ENCODE measurements around the gene TRAF3IP3.
A peak's percentile ranks its signal among the peaks of the same experiment; 100 is the strongest.

TRAF3IP3 gene, protein sequence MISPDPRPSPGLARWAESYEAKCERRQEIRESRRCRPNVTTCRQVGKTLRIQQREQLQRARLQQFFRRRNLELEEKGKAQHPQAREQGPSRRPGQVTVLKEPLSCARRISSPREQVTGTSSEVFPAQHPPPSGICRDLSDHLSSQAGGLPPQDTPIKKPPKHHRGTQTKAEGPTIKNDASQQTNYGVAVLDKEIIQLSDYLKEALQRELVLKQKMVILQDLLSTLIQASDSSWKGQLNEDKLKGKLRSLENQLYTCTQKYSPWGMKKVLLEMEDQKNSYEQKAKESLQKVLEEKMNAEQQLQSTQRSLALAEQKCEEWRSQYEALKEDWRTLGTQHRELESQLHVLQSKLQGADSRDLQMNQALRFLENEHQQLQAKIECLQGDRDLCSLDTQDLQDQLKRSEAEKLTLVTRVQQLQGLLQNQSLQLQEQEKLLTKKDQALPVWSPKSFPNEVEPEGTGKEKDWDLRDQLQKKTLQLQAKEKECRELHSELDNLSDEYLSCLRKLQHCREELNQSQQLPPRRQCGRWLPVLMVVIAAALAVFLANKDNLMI

DNA sequence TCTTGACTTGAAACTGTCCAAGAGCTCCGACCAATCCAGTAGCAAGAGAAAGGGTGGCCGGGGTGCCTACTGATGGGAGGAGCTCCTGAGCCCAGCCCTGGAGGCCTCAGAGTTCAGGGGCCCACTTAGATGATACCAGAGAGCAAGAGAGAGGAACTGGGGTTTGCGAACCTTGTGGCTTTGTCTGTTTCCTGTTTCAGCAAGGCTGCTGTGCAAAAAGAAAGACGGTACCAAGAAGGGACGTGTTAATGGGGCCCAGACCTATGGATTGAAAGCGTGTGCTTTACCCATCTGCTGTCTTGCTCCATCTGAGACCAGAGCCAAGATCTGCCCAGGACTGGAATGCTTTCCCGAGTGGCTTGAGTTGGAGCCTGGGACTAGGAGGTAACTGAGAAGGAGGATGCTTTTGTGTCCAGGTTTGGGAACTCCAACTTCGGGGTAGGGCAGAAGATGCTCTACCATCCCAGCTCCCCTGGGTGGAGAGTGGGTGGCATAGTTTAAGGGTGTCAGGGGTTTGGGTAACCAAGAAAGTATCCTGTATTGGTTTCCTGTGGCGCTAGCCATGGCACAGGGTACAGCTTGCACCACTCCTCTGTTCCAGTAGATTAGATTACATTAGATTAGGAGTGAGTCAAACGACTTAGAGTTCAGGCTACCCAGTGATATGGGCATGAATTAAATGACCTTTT lies at the start of gene TRAF3IP3:
Gene TRAF3IP3, plus strand, starts transcription at position 128 of the 689 bp plus-strand sequence. CDS start 3,987 bp downstream, outside the sequence.
- no peak within 1 kb of the TSS for H3K27ac ChIP-seq
- DNase-seq (ENCODE audit: low read depth, low spot score) = no peak

DNA sequence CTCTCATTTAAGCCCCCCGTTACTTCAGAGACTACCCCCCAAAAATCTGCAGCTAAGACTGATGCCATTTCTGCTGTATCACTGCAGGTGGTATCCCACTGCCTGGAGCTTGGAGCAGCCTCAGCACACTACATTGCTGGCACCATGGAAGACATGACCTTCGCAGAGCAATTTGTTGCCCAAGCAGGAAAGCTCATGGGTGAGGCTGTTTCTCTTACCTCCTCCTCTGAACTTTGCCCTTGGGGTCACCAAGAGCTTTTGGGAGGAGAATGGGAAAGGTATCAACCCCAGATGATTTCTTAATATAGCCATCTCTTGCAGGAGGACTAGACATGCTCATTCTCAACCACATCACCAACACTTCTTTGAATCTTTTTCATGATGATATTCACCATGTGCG lies 49.2 kb upstream of the TRAF3IP3 start:
- DNase-seq (ENCODE audit: low read depth, low spot score) = no peak
- no peak overlapping the region for H3K27ac ChIP-seq

DNA sequence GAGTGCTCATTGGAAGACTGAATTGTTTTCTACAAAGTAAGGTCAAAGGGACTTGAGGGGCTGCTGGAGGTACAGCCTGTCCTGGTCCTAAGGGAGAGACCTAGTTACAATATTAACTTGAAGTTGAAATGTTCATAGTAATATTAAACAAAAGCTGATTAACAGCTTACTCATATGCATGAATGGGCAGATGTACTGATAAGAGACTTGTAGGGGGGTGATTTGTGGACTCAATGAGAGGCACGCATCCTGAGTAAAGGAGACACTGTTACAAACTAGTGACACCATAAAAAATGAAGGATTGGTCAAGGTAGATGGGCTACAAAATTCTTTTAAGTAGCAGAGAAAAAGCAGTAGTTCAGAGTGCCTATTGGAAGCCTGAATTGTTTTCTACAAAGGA lies 48.5 kb upstream of the TRAF3IP3 start:
- peak; percentile 12 for DNase-seq (ENCODE audit: low read depth, low spot score)

DNA sequence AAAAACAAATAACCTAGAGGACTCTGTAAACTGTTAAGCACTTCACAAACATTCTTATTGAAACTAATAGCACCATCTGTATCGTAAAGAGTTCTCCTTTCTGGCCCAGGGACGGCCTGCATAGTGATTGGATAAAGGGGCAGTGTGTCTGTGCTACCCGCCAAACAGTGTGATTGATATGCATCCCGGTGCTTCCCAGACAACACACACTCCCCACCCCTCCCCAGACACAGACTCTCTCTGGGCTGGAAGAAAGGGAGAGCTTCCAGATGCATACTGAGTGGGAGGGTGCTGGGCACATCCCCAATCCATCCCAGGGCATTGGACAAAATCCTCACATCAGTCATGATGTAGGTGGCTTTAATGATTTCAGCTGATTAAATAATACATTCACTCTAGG lies 47.6 kb upstream of the TRAF3IP3 start:
- no peak overlapping the region for H3K27ac ChIP-seq
- no peak for DNase-seq (ENCODE audit: low read depth, low spot score)

More for the DNA sequence above, 48.5 kb upstream of the TRAF3IP3 start:
- H3K27ac ChIP-seq = no peak overlapping the region

DNA sequence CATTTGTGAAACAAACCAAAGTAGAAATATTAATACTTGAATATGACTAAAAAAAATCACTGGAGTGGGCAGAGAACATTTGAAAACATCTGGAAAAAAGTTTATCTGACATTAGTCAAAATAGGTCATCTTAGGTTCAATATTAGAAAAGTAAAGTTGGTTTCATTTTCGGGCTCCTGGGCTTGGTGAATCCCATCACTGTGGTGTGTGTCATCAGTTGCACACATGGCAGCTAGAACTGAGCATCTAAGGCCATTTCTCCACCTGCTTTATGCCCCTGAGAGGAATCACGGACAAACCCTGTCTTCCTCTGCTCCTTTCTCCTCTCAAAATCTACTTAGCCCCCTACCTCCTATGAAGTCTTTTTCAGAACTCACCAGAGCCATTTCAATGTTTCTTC lies 45.8 kb upstream of the TRAF3IP3 start:
- DNase-seq (ENCODE audit: low read depth, low spot score) = no peak
- no peak overlapping the region for H3K27ac ChIP-seq

DNA sequence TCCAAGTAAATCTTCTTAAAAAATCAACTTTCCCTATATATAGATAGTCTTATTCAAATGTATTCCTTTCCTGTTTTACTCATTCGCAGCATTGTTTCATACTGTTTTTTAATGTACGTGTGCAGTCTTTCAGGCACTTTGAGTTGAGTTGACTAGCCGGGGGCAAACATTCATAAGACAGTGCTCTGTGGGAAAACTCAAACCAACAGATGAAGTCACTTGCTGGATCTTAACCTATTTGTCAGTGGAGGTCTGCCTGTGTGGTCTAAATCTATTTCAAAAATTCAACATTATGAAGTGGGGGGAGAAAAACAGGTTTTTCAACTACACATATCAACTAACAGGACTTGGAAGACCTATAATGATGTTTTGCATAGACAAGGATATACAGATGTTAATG lies 45.0 kb upstream of the TRAF3IP3 start:
- DNase-seq (ENCODE audit: low read depth, low spot score) = no peak
- no peak overlapping the region for H3K27ac ChIP-seq

DNA sequence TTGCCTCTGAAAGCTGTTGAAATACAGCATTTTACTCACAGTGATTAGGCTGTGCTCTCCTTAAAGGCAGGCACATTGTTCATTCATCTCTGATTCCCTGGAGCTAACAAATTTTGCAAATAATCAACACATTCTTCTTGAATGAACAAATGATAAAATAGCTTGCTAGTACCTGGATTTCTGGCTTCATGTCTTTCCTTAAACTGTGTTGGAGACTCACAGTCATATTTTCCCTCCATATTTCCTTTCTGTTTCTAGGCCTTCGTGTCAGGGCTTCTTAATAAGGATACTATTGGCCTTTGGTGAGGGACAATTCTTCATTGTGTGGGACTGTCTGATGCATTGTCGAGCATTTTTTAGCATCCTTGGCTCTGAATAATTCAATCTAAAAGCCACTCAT lies 41.5 kb upstream of the TRAF3IP3 start:
- H3K27ac ChIP-seq = no peak overlapping the region
- DNase-seq (ENCODE audit: low read depth, low spot score) = no peak

DNA sequence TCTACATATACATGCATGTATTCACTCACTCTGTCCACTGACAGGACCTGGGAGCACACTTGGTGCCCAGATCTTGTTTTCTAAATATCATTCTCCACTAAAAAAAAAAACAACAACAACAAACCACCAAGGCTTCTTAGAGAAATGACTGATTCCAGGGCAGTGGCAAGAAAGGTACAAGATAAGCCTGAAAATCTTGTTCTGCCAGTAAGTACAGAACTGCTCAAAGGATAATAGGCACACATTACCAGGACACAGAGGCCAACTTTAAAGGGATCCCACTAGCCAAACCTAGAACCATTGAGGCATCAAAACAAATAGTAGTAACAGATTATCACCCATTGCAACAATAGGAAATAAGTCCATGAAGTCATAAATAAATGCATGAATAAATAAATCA lies 40.5 kb upstream of the TRAF3IP3 start:
- H3K27ac ChIP-seq = no peak overlapping the region
- DNase-seq (ENCODE audit: low read depth, low spot score) = no peak

DNA sequence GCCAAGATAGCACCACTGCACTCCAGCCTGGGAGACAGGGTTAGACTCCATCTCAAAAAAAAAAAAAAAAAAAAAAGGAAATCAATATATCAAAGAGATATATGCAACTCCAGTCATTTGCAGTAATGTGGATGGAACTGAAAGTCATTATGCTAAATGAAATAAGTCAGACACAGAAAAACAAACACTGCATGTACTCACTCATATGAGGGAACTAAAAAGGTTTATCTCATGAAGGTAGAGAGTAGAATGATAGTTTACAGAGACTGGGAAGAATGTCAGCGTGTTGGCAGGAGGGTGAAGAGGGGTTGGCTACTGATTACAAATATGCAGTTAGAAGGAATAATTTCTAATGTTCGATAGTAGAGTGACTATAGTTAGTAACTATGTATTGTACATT lies 38.0 kb upstream of the TRAF3IP3 start:
- DNase-seq (ENCODE audit: low read depth, low spot score) = no peak
- H3K27ac ChIP-seq = no peak overlapping the region

DNA sequence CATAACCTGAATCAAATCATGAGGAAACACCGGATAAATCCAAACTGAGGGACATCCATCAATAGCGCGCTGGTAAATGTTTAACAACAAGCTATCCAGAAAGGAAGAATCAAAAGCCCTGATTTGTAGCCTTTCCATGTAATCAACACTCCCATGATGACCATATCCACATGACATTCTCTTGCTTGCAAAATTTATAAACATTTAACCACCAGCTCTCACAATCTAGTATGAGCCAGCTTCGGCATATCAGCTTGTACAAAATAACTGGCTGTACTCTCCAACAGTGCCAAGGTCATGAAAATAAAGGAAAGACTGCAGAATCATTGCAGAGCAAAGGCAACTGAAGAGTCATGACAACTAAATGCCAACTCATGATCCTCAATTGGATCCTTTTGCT lies 35.5 kb upstream of the TRAF3IP3 start:
- H3K27ac ChIP-seq = no peak overlapping the region
- no peak for DNase-seq (ENCODE audit: low read depth, low spot score)

DNA sequence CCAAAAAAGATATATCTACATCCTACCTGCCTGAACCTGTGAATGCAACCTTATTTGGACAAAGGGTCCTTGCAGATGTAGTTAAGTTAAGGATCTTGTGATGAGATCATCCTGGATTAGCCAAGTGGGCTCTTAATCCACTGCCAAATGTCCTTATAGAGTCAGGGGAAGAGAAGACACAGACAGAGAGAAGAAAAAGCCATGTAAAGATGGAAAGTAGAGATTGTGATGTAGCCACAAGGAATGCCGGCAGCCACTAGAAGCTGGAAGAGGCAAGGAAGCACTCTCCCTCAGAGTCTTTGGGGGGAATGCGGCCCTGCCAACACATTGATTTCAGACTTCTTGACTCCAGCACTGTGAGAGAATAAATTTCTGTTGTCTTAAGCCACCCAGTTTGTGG lies 35.0 kb upstream of the TRAF3IP3 start:
- no peak for DNase-seq (ENCODE audit: low read depth, low spot score)
- no peak overlapping the region for H3K27ac ChIP-seq

DNA sequence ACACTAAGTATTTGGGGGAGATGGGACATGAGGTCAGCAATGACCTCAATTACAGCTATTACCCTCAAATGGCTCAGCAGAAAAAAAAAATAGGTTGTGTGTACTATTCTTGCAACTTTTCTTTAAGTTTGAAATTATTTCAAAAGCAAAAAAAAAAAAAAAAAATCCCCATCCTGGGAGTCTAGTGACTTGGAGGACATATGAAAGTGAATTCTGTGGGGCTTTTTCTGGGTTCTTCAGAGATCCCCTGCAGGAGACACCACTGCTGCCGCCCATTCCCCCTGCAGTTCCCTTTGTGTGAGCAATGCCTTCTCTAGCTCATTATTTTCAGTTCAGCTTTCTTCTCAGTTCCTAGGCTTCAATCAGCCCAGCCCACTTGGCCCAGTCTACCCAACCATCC lies 34.5 kb upstream of the TRAF3IP3 start:
- no peak overlapping the region for H3K27ac ChIP-seq
- no peak for DNase-seq (ENCODE audit: low read depth, low spot score)

DNA sequence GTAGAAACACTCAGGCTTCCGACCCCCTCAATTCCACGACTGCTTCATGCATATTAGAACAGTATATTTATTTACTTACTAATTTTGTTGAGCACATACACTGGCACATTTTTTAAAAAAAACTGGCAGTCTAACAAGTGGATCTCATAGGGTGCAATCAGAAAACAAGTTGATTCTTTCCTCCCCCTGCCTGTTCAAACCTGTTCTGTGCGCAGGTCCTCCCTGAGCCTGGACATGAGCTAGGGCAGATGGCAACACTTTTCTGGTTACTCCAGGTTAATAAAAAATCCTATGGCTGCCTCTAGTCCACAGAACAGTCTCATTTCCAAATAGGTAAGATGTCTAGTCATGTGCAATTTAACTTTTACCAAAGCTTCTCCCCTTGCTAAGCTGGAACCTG lies 32.6 kb upstream of the TRAF3IP3 start:
- DNase-seq (ENCODE audit: low read depth, low spot score) = no peak

DNA sequence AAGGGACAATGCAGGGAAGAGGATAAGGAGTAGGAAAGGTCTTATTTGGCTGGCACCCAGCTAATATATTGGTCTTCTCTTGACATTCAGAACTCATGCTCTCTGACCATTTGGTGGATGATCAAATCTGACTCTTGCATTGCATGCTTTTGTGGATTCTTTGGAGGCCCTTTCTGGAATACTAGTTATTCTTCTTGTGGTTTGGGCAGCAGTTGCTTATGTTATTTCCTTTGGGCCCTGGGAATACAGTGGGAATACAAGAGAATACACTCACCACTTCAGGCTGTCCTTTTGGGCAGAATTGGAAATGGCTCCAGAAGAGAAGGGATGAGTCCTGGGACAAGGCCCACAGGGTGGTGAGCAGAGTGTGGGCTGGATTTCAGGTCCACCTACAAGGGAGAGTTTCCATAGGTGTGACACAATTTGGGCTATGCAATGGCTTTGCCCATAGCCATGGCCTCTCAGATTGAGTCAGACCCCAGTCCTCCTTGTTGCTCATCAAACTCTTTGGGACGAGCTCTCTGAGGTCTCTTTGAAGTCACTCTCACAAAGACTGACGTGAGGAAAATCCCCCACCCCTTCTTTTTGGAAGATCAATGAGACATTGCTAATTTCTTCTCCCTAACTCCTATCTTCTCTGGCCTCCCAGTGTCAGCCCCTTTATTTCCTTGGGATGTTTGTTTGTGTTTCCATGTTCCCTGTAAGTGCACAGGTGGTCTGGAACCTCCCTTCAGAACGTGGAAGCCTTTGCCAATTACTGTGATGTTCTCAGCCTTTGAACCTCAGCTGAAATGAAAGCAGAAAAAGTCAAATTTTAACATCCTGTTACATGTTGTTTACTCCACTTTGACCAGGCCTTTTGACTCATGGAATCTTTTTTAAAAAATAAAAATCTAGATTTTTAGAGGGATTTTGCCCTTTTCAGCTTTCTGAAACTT lies 31.8 kb upstream of the TRAF3IP3 start:
- H3K27ac ChIP-seq = no peak overlapping the region
- no peak for DNase-seq (ENCODE audit: low read depth, low spot score)

More for the DNA sequence above, 32.6 kb upstream of the TRAF3IP3 start:
- H3K27ac ChIP-seq = no peak overlapping the region

DNA sequence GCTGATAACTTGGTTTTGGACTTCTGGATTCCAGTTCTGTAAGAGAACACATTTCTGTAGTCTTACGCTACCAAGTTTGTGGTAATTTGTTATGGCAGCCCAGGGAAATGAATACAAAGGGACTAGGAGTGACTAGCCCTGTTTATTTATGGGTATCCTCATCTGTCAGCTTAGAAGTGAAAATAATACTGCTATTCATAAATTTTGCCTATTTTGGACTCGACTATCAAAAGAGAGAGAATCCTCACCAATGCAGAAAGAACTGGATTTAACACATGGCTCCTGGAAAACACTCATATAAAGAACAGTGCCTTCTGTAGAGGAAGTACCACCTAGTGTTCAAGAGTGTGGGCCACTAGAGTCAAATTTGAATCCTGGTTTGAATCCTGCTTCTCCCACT lies 28.6 kb upstream of the TRAF3IP3 start:
- no peak overlapping the region for H3K27ac ChIP-seq
- DNase-seq (ENCODE audit: low read depth, low spot score) = no peak

DNA sequence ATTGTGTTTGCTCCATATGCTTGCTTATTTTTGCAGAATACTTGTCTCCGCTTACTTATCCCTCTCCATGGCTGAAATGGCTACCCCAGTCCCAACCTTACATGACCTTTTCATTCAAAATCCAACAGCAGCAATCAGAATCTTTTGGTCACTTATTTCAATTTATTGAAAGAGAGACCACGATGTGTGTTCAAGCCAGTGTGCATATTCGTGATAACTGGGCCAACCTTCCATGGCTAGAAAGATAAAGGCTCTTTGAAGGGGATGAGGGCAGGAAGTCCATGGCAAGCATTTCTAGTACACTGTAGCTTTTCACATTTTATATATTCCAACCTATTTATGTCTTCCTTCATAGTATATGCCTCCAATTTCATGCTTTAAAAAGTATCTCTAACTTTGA lies 28.1 kb upstream of the TRAF3IP3 start:
- DNase-seq (ENCODE audit: low read depth, low spot score) = no peak
- H3K27ac ChIP-seq = no peak overlapping the region

DNA sequence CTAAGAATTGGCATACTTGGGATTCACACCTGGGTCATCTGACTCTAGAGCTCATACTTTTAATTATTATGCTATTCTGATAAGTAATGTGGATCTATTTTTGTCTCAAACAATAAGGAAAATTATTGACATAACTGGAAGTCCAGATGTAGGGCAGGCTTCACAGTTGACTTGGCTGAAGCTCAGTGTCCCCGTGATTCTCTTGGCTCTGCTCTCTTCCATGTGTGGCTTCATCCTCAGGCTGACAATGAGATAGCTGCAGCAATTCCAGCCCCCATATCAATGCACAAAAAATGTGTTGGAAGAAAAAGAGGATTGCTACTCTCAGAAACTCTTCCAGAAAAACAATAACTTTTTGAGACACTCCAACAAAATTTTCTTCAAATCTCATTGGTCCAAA lies 27.4 kb upstream of the TRAF3IP3 start:
- no peak for DNase-seq (ENCODE audit: low read depth, low spot score)

DNA sequence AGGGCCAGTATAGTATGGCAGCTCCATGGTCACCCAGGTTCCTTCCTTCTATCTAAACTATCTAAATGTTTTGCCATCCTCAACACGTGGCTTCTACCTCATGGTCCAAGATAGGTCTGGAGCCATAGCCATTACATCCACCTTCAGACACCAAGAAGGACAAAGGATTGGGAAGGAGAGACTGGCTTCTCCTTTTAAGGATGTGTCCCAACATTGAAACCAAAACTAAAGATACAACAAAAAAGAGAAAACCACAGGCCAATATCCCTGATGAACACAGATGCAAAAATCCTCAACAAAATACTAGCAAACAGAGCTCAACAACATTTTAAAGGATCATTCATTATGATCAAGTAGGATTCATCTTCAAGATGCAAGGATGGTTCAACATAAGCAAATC lies 26.4 kb upstream of the TRAF3IP3 start:
- no peak for DNase-seq (ENCODE audit: low read depth, low spot score)
- H3K27ac ChIP-seq = no peak overlapping the region

More for the DNA sequence above, 27.4 kb upstream of the TRAF3IP3 start:
- no peak overlapping the region for H3K27ac ChIP-seq

DNA sequence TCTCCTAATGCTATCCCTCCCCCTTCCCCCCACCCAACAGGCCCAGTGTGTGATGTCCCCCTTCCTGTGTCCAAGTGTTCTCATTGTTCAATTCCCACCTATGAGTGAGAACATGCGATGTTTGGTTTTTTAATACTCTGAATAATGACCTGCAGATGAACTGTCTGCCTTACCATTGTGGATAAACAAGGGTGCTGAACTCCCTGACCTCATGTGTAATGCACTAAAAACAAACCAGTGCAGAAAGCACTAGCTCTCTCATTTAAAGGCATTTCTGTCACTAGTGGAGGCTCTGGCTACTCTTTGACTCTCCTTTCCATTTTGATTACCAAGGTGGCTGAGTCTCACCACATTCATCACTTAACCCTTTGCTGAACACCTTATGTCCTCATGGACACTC lies 23.1 kb upstream of the TRAF3IP3 start:
- no peak overlapping the region for H3K27ac ChIP-seq
- DNase-seq (ENCODE audit: low read depth, low spot score) = no peak

DNA sequence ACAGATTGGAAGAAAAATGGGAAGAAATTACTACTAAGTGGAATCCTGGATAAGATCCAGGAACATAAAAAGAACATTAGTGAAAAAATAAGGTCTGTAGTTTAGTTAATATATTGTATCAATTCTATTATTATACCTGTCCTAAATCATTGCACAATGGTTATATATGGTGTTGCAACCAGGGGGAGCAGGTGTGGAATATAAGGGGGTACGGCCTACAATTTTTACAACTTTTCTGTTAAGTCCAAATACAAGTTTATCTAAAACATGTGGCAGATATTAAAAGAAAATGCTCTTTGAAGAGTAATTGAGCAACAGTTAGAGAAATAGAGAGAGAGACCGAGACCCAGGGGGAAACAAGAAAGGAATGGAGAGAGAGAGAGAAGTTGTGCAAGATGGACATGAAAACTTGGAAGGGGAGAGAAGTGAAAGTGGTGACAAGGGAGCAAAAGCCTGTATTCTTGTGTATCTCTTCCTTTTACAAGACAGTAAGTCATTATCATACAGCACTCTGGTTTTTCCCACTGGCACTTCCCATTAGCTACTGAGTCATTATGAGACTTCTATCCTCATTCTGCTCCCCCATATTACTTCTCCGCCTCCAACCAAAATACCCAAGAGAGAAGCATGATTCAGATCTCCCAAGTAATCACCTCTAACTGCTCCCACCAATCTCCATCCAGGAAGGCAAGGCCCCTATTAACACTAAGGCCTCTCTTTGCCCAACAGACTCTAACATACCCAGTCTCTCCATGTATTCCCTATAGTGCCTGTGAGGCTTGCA lies 22.3 kb upstream of the TRAF3IP3 start:
- DNase-seq (ENCODE audit: low read depth, low spot score) = no peak
- H3K27ac ChIP-seq = no peak overlapping the region
